GM12864 (cell line): ENCODE results near the gene CD6.
A peak's percentile ranks its signal among the peaks of the same experiment; 100 is the strongest.

Experiments used
- DNase-seq: peaks from one replicate; pipeline ENCODE4 v3.0.0-alpha.2; 2011; ENCODE audit warnings: low read depth
- H3K4me3 ChIP-seq: 2 replicates; pipeline ENCODE4 v1.5.1; 2011; ENCODE audit warnings: mild to moderate bottlenecking, low read depth, low read length, control low read depth
- CTCF ChIP-seq: IDR thresholded peaks from 2 replicates; pipeline ENCODE4 v1.5.1; 2011; ENCODE audit warnings: low read depth, mild to moderate bottlenecking, moderate library complexity, low read length, control low read depth, inconsistent platforms; ENCODE audit errors: missing control alignments

CD6 gene

GRCh38 chr11:60939301-60939700 lies 32.2 kb upstream of the CD6 start:
- no peak for DNase-seq
- H3K4me3 ChIP-seq: no peak overlapping the region
- TF ChIP-seq CTCF: no peak

DNA sequence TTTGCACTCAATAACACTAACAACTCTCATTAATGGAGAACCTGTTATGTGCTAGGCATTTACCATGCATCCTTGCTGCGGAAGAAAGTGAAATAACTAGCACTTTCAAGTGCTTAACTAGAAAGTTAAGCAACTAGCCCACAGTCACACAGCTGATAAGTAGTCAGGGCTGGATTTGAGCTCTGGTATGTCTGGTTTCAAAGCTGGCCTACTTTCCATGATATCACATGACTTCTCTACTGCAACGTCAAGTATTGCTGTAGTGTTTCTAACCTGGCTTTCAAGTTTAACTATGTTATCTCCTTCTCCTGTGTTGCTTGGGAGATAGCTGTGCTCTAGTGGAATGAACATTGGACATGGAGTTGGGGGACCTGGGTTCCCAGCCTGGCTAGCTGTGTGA lies 31.6 kb upstream of the CD6 start:
- no peak for DNase-seq
- H3K4me3 ChIP-seq: no peak overlapping the region
- no peak for TF ChIP-seq CTCF

- no peak for DNase-seq
- H3K4me3 ChIP-seq: no peak overlapping the region
- no peak for TF ChIP-seq CTCF
Observed at GRCh38 chr11:60941371-60942119, 29.9 kb upstream of the CD6 start.

- no peak for DNase-seq
- H3K4me3 ChIP-seq: no peak overlapping the region
- TF ChIP-seq CTCF: no peak
Observed at GRCh38 chr11:60942219-60942618, 29.3 kb upstream of the CD6 start.

GRCh38 chr11:60942970-60943565 lies 28.4 kb upstream of the CD6 start:
- no peak for DNase-seq
- H3K4me3 ChIP-seq: no peak overlapping the region
- TF ChIP-seq CTCF: no peak

DNA sequence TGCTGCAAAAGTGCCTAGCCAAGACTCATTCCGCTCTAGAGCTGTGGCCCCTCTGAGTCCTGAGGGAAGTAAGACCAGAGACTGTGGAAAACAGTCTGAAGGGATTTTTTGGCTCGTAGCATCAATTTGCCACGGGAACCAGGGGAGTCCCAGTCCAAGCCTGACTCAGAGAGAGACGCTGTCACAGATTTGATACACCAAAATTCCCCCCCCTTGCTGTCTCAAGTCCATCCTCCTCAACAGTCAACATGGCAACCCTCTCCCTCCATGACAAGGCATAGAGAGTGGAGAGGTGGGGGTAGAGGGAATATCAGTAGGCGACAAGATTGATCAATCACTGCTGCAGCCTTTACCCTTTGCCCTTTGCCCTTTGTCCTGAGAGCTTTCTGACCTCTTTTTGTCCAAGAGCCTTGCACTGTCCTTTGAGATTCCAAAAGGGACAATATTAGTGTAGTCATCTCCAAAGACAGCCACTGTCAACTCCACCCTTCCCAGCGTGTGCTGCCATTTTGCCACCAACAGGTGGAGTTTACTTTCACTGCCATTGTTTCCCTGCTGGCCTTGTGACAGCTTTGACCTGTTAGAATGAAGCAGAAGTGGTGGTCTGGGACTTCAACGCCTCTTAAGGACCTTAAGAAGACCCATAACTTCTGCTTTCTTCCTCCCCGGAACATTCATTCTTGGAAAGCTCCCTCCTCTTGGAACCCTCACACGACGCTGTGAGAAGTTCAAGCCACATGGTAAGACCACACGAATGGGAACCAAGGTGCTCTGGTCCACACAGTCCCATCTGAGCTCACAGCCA lies 26.8 kb upstream of the CD6 start:
- no peak overlapping the region for H3K4me3 ChIP-seq
- peak; percentile 46 for TF ChIP-seq CTCF
- no peak for DNase-seq

- no peak for DNase-seq
- H3K4me3 ChIP-seq: no peak overlapping the region
- no peak for TF ChIP-seq CTCF
Observed at GRCh38 chr11:60945295-60945667, 26.2 kb upstream of the CD6 start.
